GM12878 (cell line): ENCODE data around the gene ACADS. TPM values are rescaled to one million over a fixed set of nuclear protein-coding genes. Genes with fewer than 3 reads are reported as not detected.

Source experiments
- ATAC-seq: fragments of 200-7000 bp; cut with Tn5 transposase; 3 replicates; pipeline ENCODE4 v1.9.1; 2020; ENCODE audit warnings: mild to moderate bottlenecking, moderate library complexity
- BruUV-seq: library from RNA; stranded (reverse); fragments of 400-500 nt; replicated peaks from 2 replicates; lab custom pipeline; 2021; lab: Mats Ljungman, UMichigan
- CTCF ChIA-PET: fragments of 300-600 bp; sonication (Branson Sonifier 250); formaldehyde crosslinking; extraction: SDS; loops from one replicate; lab custom pipeline; 2021; ENCODE audit warnings: inconsistent platforms; lab: Yijun Ruan, JAX
- POLR2A ChIA-PET: fragments of 350-600 bp; formaldehyde crosslinking; extraction: SDS; loops from one replicate; lab custom pipeline; 2021; ENCODE audit warnings: inconsistent platforms; lab: Charles Lee
- RAD21 ChIA-PET: fragments of 300-600 bp; sonication (Branson Sonifier 250); formaldehyde crosslinking; loops from one replicate; lab custom pipeline; 2023; ENCODE audit warnings: antibody characterized with exemption; ENCODE audit not compliant: unreplicated experiment; lab: Charles Lee
- SMC1A ChIA-PET: fragments of 300-600 bp; sonication (Branson Sonifier 250); formaldehyde crosslinking; loops from one replicate; lab custom pipeline; 2023; ENCODE audit not compliant: unreplicated experiment, uncharacterized antibody; lab: Charles Lee
- DNase-seq: peaks from one replicate; pipeline ENCODE4 v3.0.0-alpha.2; 2011; ENCODE audit warnings: low read depth, low spot score
- FAIRE-seq: peaks from 3 replicates; lab custom pipeline; 2011; peaks lifted over from hg19 to GRCh38; lab: Jason Lieb, UNC
- H2AFZ ChIP-seq: 2 replicates; pipeline ENCODE4 v1.6.0; 2011; ENCODE audit warnings: low read depth, low read length, control low read depth; ENCODE audit not compliant: control insufficient read depth
- H3K27ac ChIP-seq: 2 replicates; pipeline ENCODE4 v1.5.1; 2011; ENCODE audit warnings: control low read depth; ENCODE audit not compliant: control insufficient read depth, insufficient read depth
- H3K27me3 ChIP-seq, 2 experiments: replicated peaks in 1 of 2; 2 replicates each; pipeline versions ENCODE4 v1.6.0 to v1.6.1; 2011; ENCODE audit warnings: low read length in 1 of 2; ENCODE audit not compliant: control insufficient read depth in 2 of 2, insufficient read depth in 2 of 2
- H3K36me3 ChIP-seq, 2 experiments: 2 replicates each; pipeline ENCODE4 v1.5.1; 2011; ENCODE audit warnings: low read length in 1 of 2; ENCODE audit not compliant: control insufficient read depth in 2 of 2, insufficient read depth in 2 of 2
- H3K4me1 ChIP-seq: 2 replicates; pipeline ENCODE4 v1.6.1; 2011; ENCODE audit warnings: mild to moderate bottlenecking, low read length, moderate library complexity, mixed read lengths; ENCODE audit not compliant: control insufficient read depth, insufficient read depth
- H3K4me2 ChIP-seq: 2 replicates; pipeline ENCODE4 v1.6.0; 2011; ENCODE audit warnings: control low read depth; ENCODE audit not compliant: control insufficient read depth, insufficient read depth
- H3K4me3 ChIP-seq: fragments of 200-600 bp; sonication (generic); 2 replicates; pipeline ENCODE4 v1.5.1; 2016
- H3K79me2 ChIP-seq: 2 replicates; pipeline ENCODE4 v1.6.0; 2011; ENCODE audit warnings: low read length; ENCODE audit not compliant: control insufficient read depth, insufficient read depth
- H3K9ac ChIP-seq: 2 replicates; pipeline ENCODE4 v1.8.0; 2011; ENCODE audit warnings: low read length, control low read depth, mixed read lengths; ENCODE audit not compliant: control insufficient read depth, insufficient read depth
- H3K9me3 ChIP-seq: replicated peaks from 3 replicates; pipeline ENCODE4 v1.5.1; 2011; ENCODE audit warnings: mild to moderate bottlenecking, low read length; ENCODE audit not compliant: control insufficient read depth, insufficient read depth
- H4K20me1 ChIP-seq: 2 replicates; pipeline ENCODE4 v1.6.0; 2011; ENCODE audit not compliant: control insufficient read depth, insufficient read depth
- BCL11A ChIP-seq: IDR thresholded peaks from 2 replicates; pipeline ENCODE4 v1.6.1; 2011; ENCODE audit warnings: low read depth, low read length
- CREB1 ChIP-seq: IDR thresholded peaks from 2 replicates; pipeline ENCODE4 v1.6.1; 2012; ENCODE audit warnings: low read depth, mild to moderate bottlenecking, inconsistent platforms
- FOXM1 ChIP-seq: IDR thresholded peaks from 2 replicates; pipeline ENCODE4 v1.6.1; 2012; ENCODE audit warnings: low read depth, mild to moderate bottlenecking, inconsistent platforms, low read length, moderate library complexity
- HDAC6 ChIP-seq: fragments of 200-600 bp; sonication (generic); IDR thresholded peaks from one replicate; pipeline ENCODE4 v1.8.0; 2017; ENCODE audit warnings: antibody characterized with exemption; ENCODE audit not compliant: unreplicated experiment
- IKZF1 ChIP-seq: fragments of 450-650 bp; conservative IDR thresholded peaks from 2 replicates; pipeline ENCODE4 v1.6.1; 2017; ENCODE audit warnings: antibody characterized with exemption, mild to moderate bottlenecking
- MEF2B ChIP-seq: fragments of 450-650 bp; IDR thresholded peaks from 2 replicates; pipeline ENCODE4 v1.6.1; 2018; ENCODE audit warnings: mild to moderate bottlenecking, moderate library complexity; ENCODE audit not compliant: partially characterized antibody, poor library complexity, severe bottlenecking
- MTA3 ChIP-seq: IDR thresholded peaks from 2 replicates; pipeline ENCODE4 v1.6.1; 2012; ENCODE audit warnings: low read length, inconsistent platforms, borderline replicate concordance
- MYB ChIP-seq: fragments of 150-350 bp; IDR thresholded peaks from 2 replicates; pipeline ENCODE4 v1.6.1; 2014; ENCODE audit warnings: mild to moderate bottlenecking, low read depth, low read length, borderline replicate concordance
- NFIC ChIP-seq: IDR thresholded peaks from 2 replicates; pipeline ENCODE4 v1.6.1; 2012; ENCODE audit warnings: low read depth, mild to moderate bottlenecking, inconsistent platforms, low read length, moderate library complexity
- NRF1 ChIP-seq: conservative IDR thresholded peaks from 2 replicates; pipeline ENCODE4 v1.6.1; 2011; ENCODE audit warnings: mild to moderate bottlenecking, low read depth, low read length, improper control_type of control experiment
- PAX5 ChIP-seq: IDR thresholded peaks from 2 replicates; pipeline ENCODE4 v1.6.1; 2011; ENCODE audit warnings: low read depth, low read length, borderline replicate concordance
- PAX8 ChIP-seq: fragments of 450-650 bp; IDR thresholded peaks from 2 replicates; pipeline ENCODE4 v1.6.1; 2017; ENCODE audit warnings: mild to moderate bottlenecking, moderate library complexity
- SIN3A ChIP-seq: IDR thresholded peaks from 2 replicates; pipeline ENCODE4 v1.6.1; 2012; ENCODE audit warnings: low read depth, low read length, improper control_type of control experiment
- SP1 ChIP-seq: IDR thresholded peaks from one replicate; pipeline ENCODE4 v1.6.1; 2011; ENCODE audit warnings: low read depth, low read length
- SPI1 ChIP-seq: IDR thresholded peaks from 2 replicates; pipeline ENCODE4 v1.6.1; 2011; ENCODE audit warnings: low read depth, mild to moderate bottlenecking, low read length, moderate library complexity, borderline replicate concordance; ENCODE audit not compliant: insufficient read depth
- SRF ChIP-seq, 2 experiments: IDR thresholded peaks; 2 replicates each; pipeline ENCODE4 v1.6.1; 2011; ENCODE audit warnings: low read depth in 2 of 2, low read length in 2 of 2, mild to moderate bottlenecking in 1 of 2, moderate library complexity in 1 of 2
- ZBED1 ChIP-seq: IDR thresholded peaks from 2 replicates; pipeline ENCODE4 v1.6.1; 2016; ENCODE audit warnings: borderline replicate concordance
- ZNF622 ChIP-seq: fragments of 450-650 bp; IDR thresholded peaks from 2 replicates; pipeline ENCODE4 v1.6.1; 2017; ENCODE audit warnings: mild to moderate bottlenecking, inconsistent platforms
- WGBS: methylation state at CpG from one replicate; pipeline ENCODE4 v1.1.6; 2016; ENCODE audit warnings: low lambda C conversion rate; ENCODE audit not compliant: insufficient replicate concordance, insufficient coverage; ENCODE audit errors: missing lambda C conversion rate; 5-methylcytosine and 5-hydroxymethylcytosine counted together
- in situ Hi-C: fragments of 300-500 bp; cut with MboI; formaldehyde crosslinking; loops from 9 replicates; pipeline ENCODE4 v1.14.3; 2018; ENCODE audit warnings: mixed read lengths
- intact Hi-C: fragments of 100-400 bp; cut with micrococcal nuclease; formaldehyde crosslinking; loops from one replicate; pipeline ENCODE4 v1.14.2; 2022; ENCODE audit not compliant: unreplicated experiment
- polyA plus RNA-seq, 11 experiments: library from polyadenylated mRNA; depleted of rRNA in 4 of 11; unstranded in 6 of 11; stranded (reverse) in 5 of 11; fragments of >200 nt; fragmentation: Nextera tagmentation in 4 of 11; fragmentation: Illumina TruSeq in 1 of 11; extraction: Ambion mirVana in 4 of 11; extraction: Trizol in 1 of 11; gene quantifications; 1 replicate in 1 of 11; 2 replicates in 10 of 11; pipeline versions ENCODE4 v1.2.1 to v1.2.3, GENCODE V29; 2011 to 2016; ENCODE audit warnings: inconsistent platforms in 2 of 11, missing spikeins in 2 of 11, low read depth in 1 of 11
- total RNA-seq, 4 experiments: library from RNA; depleted of rRNA in 3 of 4; stranded (reverse); fragments of >200 nt in 3 of 4; fragmentation: Illumina TruSeq in 1 of 4; extraction: Trizol in 1 of 4; gene quantifications; 2 replicates each; pipeline versions ENCODE4 v1.2.1 to v1.2.3, GENCODE V29; 2013 to 2021
- TF ChIP-seq, protein P1 (sequence below): fragments of 450-650 bp; IDR thresholded peaks from 2 replicates; pipeline ENCODE4 v1.6.1; 2016; ENCODE audit warnings: mild to moderate bottlenecking
- TF ChIP-seq, protein P2 (sequence below): IDR thresholded peaks from 2 replicates; pipeline ENCODE4 v1.6.1; 2011; ENCODE audit warnings: borderline replicate concordance, low read depth, mild to moderate bottlenecking, moderate library complexity, mixed read lengths, low read length; ENCODE audit not compliant: insufficient read depth; ENCODE audit errors: extremely low read length

Gene ACADS
- total and polyA plus RNA-seq, 10 of the 15 experiments (the other 5 are each of a cell fraction or from before 2014, with no cell fraction given), result 0.05 to 18.1 (median 10.2) TPM

DNA sequence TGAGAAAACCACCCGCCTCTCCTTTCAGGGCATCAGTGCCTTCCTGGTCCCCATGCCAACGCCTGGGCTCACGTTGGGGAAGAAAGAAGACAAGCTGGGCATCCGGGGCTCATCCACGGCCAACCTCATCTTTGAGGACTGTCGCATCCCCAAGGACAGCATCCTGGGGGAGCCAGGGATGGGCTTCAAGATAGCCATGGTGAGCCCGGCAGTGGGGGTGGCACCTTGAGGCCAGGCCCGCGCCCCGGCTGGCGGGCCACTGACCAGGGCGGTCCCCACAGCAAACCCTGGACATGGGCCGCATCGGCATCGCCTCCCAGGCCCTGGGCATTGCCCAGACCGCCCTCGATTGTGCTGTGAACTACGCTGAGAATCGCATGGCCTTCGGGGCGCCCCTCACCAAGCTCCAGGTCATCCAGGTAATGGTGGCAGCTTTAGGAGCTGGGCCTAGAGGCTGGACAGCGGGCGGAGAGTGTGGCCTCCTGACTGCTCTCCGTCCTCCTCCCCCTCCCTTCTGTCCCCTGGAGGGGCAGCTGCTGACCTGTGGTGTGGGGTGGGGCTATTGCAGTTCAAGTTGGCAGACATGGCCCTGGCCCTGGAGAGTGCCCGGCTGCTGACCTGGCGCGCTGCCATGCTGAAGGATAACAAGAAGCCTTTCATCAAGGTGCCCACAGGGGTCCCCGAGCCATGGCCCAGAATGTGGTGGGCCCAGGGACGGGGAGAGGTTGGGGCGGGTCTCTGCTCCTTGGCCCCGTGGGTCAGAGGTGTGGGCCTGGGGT, 12.8 kb downstream of the ACADS start:
- in situ Hi-C loops (no loop called here), intact Hi-C loops (no loop called here)
- no peak overlapping the region for H3K9ac ChIP-seq
- ChIA-PET RAD21 (interaction anchor here (0.7 kb wide), 1 partner anchor 233 kb away, joined by 3 read pairs; no protein-coding TSS in a partner anchor), CTCF (interaction anchor here (1.5 kb wide), 1 partner anchor 233 kb away, joined by 5 read pairs; no protein-coding TSS in a partner anchor), POLR2A (no interaction called here), SMC1A (no interaction called here)
- no peaks in the 10 kb centered on the region for H3K4me1 ChIP-seq
- FAIRE-seq, result no peak
- H4K20me1 ChIP-seq, result no peaks in the 10 kb centered on the region
- BruUV-seq, result no TSS peak
- no peak overlapping the region for H3K27ac ChIP-seq
- no peak overlapping the region for H3K4me2 ChIP-seq
- no peaks in the 10 kb centered on the region for H3K79me2 ChIP-seq
- no peaks in the 10 kb centered on the region for H3K36me3 ChIP-seq
- H2AFZ ChIP-seq, result no peak overlapping the region
- TF ChIP-seq NRF1 (no peak), HDAC6 (no peak), MYB (no peak), PAX8 (no peak), BCL11A (no peak), SPI1 (no peak), SRF (IDR thresholded peaks at IDR 0.05; ENCODE audit: low read depth in 2 of 2, low read length in 2 of 2) (no peak), NFIC (no peak), MTA3 (no peak), SP1 (no peak), SIN3A (no peak), MEF2B (no peak), ZBED1 (no peak), IKZF1 (no peak), FOXM1 (no peak), CREB1 (no peak), ZNF622 (no peak), PAX5 (no peak)
- TF ChIP-seq, protein P1, sequence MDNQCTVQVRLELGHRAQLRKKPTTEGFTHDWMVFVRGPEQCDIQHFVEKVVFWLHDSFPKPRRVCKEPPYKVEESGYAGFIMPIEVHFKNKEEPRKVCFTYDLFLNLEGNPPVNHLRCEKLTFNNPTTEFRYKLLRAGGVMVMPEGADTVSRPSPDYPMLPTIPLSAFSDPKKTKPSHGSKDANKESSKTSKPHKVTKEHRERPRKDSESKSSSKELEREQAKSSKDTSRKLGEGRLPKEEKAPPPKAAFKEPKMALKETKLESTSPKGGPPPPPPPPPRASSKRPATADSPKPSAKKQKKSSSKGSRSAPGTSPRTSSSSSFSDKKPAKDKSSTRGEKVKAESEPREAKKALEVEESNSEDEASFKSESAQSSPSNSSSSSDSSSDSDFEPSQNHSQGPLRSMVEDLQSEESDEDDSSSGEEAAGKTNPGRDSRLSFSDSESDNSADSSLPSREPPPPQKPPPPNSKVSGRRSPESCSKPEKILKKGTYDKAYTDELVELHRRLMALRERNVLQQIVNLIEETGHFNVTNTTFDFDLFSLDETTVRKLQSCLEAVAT, result no peak
- TF ChIP-seq, protein P2, sequence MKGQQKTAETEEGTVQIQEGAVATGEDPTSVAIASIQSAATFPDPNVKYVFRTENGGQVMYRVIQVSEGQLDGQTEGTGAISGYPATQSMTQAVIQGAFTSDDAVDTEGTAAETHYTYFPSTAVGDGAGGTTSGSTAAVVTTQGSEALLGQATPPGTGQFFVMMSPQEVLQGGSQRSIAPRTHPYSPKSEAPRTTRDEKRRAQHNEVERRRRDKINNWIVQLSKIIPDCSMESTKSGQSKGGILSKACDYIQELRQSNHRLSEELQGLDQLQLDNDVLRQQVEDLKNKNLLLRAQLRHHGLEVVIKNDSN, result no peak
- no peak for ATAC-seq
- H3K27me3 ChIP-seq, result no peaks in the 10 kb centered on the region
- no peaks in the 10 kb centered on the region for H3K9me3 ChIP-seq
- no peak overlapping the region for H3K4me3 ChIP-seq
- no peak for DNase-seq
- WGBS, result 73% methylated on average over 31 of the region's 31 CpGs
